HepG2 (cell line): ENCODE measurements around the gene ARHGAP26. TPM values are rescaled to one million over a fixed set of nuclear protein-coding genes. Genes with fewer than 3 reads are reported as not detected.

Source experiments
- ATAC-seq: fragments of 200-7000 bp; cut with Tn5 transposase; 3 replicates; pipeline ENCODE4 v1.9.1; 2020; ENCODE audit warnings: mild to moderate bottlenecking, moderate library complexity
- BruUV-seq: library from RNA; stranded (reverse); fragments of 400-500 nt; replicated peaks from 2 replicates; lab custom pipeline; 2021; lab: Mats Ljungman, UMichigan
- CTCF ChIA-PET: fragments of 300-600 bp; formaldehyde crosslinking; extraction: SDS; loops from one replicate; lab custom pipeline; 2021; ENCODE audit warnings: low total read pairs, inconsistent platforms, low intra/inter-chr PET ratio; lab: Yijun Ruan, JAX
- POLR2A ChIA-PET: fragments of 350-600 bp; sonication (Branson Sonifier 250); formaldehyde crosslinking; loops from one replicate; lab custom pipeline; 2020; ENCODE audit warnings: antibody characterized with exemption, inconsistent platforms; lab: Yijun Ruan, JAX
- DNase-seq: peaks from one replicate; pipeline ENCODE4 v3.0.0-alpha.2; 2015; ENCODE audit warnings: low spot score
- FAIRE-seq: peaks from 3 replicates; lab custom pipeline; 2011; peaks lifted over from hg19 to GRCh38; lab: Jason Lieb, UNC
- H2AFZ ChIP-seq: one replicate; pipeline ENCODE4 v1.6.1; 2011; ENCODE audit warnings: low read length, inconsistent platforms
- H3K27ac ChIP-seq: fragments of 300-600 bp; 3 replicates; pipeline ENCODE4 v1.8.0; 2011; ENCODE audit warnings: mixed run types, mild to moderate bottlenecking, mixed read lengths, low read length, inconsistent platforms; ENCODE audit not compliant: insufficient read depth; ENCODE audit errors: extremely low read length
- H3K27me3 ChIP-seq, 2 experiments: fragments of 200-600 bp in 1 of 2; 2 replicates in 1 of 2; 3 replicates in 1 of 2; pipeline versions ENCODE4 v1.6.0 to v1.8.0; 2011; ENCODE audit warnings: low read length in 2 of 2, mild to moderate bottlenecking in 2 of 2, moderate library complexity in 2 of 2, inconsistent platforms in 1 of 2; ENCODE audit not compliant: insufficient read depth in 2 of 2, control insufficient read depth in 1 of 2
- H3K36me3 ChIP-seq, 2 experiments: fragments of 200-600 bp in 1 of 2; replicated peaks in 1 of 2; 2 replicates in 1 of 2; 3 replicates in 1 of 2; pipeline versions ENCODE4 v1.5.1 to v1.8.0; 2011; ENCODE audit warnings: low read length in 2 of 2, inconsistent platforms in 1 of 2; ENCODE audit not compliant: insufficient read depth in 2 of 2, control insufficient read depth in 1 of 2
- H3K4me1 ChIP-seq: 2 replicates; pipeline ENCODE4 v1.5.1; 2012; ENCODE audit warnings: low read length, inconsistent platforms; ENCODE audit not compliant: insufficient read depth
- H3K4me2 ChIP-seq: 2 replicates; pipeline ENCODE4 v1.6.0; 2011; ENCODE audit warnings: low read depth, low read length, inconsistent platforms
- H3K4me3 ChIP-seq, 3 experiments: fragments of 200-600 bp in 1 of 3; sonication (generic), shearing (Covaris generic) in 1 of 3; replicated peaks in 1 of 3; 2 replicates each; pipeline ENCODE4 v1.5.1; 2011 to 2016; ENCODE audit warnings: low read length in 3 of 3, inconsistent platforms in 2 of 3, low read depth in 2 of 3, mild to moderate bottlenecking in 2 of 3, control low read depth in 1 of 3, mixed read lengths in 1 of 3; ENCODE audit not compliant: insufficient read depth in 1 of 3
- H3K79me2 ChIP-seq: one replicate; pipeline ENCODE4 v1.6.1; 2011; ENCODE audit warnings: low read length, inconsistent platforms; ENCODE audit not compliant: insufficient read depth
- H3K9ac ChIP-seq: 2 replicates; pipeline ENCODE4 v1.6.0; 2011; ENCODE audit warnings: mild to moderate bottlenecking, low read depth, low read length, inconsistent platforms; ENCODE audit not compliant: insufficient read depth
- H3K9me3 ChIP-seq: 2 replicates; pipeline ENCODE4 v1.5.1; 2012; ENCODE audit warnings: mild to moderate bottlenecking, low read length
- H4K20me1 ChIP-seq: 2 replicates; pipeline ENCODE4 v1.6.0; 2011; ENCODE audit warnings: inconsistent platforms, mild to moderate bottlenecking, low read length, moderate library complexity; ENCODE audit not compliant: insufficient read depth
- E2F2 ChIP-seq: sonication (generic); formaldehyde crosslinking; IDR thresholded peaks from 2 replicates; pipeline ENCODE4 v1.4.0; 2020; ENCODE audit warnings: missing genetic modification reagents, borderline replicate concordance
- POGZ ChIP-seq: sonication (generic); formaldehyde crosslinking; IDR thresholded peaks from 2 replicates; pipeline ENCODE4 v1.4.0; 2020; ENCODE audit warnings: mild to moderate bottlenecking, missing genetic modification reagents
- REL ChIP-seq: sonication (generic); formaldehyde crosslinking; conservative IDR thresholded peaks from 2 replicates; pipeline ENCODE4 v1.8.0; 2022; ENCODE audit warnings: mild to moderate bottlenecking, missing genetic modification reagents, moderate library complexity
- SSRP1 ChIP-seq: IDR thresholded peaks from 2 replicates; pipeline ENCODE4 v1.6.1; 2016; ENCODE audit warnings: control low read depth
- ZKSCAN8 ChIP-seq: IDR thresholded peaks from 2 replicates; pipeline ENCODE4 v1.6.1; 2016; ENCODE audit warnings: borderline replicate concordance, missing genetic modification reagents, missing compliant biosample characterization
- ZMAT3 ChIP-seq: sonication (generic); formaldehyde crosslinking; conservative IDR thresholded peaks from 2 replicates; pipeline ENCODE4 v1.7.0; 2021; ENCODE audit warnings: missing genetic modification reagents
- ZNF17 ChIP-seq: sonication (generic); formaldehyde crosslinking; IDR thresholded peaks from 2 replicates; pipeline ENCODE4 v1.5.0; 2020; ENCODE audit warnings: mild to moderate bottlenecking, missing genetic modification reagents
- ZNF567 ChIP-seq: sonication (generic); formaldehyde crosslinking; IDR thresholded peaks from 2 replicates; pipeline ENCODE4 v1.8.1; 2023; ENCODE audit warnings: mild to moderate bottlenecking, missing genetic modification reagents, borderline replicate concordance
- WGBS: methylation state at CpG from one replicate; pipeline ENCODE4 v1.1.6; 2017; ENCODE audit warnings: low lambda C conversion rate; 5-methylcytosine and 5-hydroxymethylcytosine counted together
- in situ Hi-C: cut with HindIII; loops from 2 replicates; pipeline ENCODE4 v1.10.0; 2017; ENCODE audit warnings: low pct_unique_long_range_greater_than_20kb; ENCODE audit not compliant: extremely low pct_ligation_motif_present
- intact Hi-C: fragments of 100-400 bp; cut with micrococcal nuclease; formaldehyde crosslinking; loops from one replicate; pipeline ENCODE4 v1.10.0; 2022; ENCODE audit not compliant: unreplicated experiment
- polyA plus RNA-seq, 8 experiments: library from polyadenylated mRNA; depleted of rRNA in 3 of 8; stranded (reverse) in 7 of 8; unstranded in 1 of 8; fragments of >200 nt; fragmentation: Illumina TruSeq in 4 of 8; extraction: Trizol in 4 of 8; gene quantifications; 2 replicates each; pipeline versions ENCODE4 v1.2.1 to v1.2.3, GENCODE V29; 2011 to 2016; ENCODE audit warnings: low read depth in 4 of 8, missing spikeins in 1 of 8, mixed read lengths in 1 of 8; ENCODE audit not compliant: insufficient read depth in 1 of 8
- total RNA-seq, 5 experiments: library from RNA; depleted of rRNA; stranded (reverse); fragments of >200 nt; fragmentation: Illumina TruSeq; extraction: Trizol; gene quantifications; 2 replicates each; pipeline ENCODE4 v1.2.3, GENCODE V29; 2016; ENCODE audit warnings: low read depth in 1 of 5

The ARHGAP26 gene
- total and polyA plus RNA-seq, 2 of the 13 experiments (the other 11 are each of a cell fraction or from before 2014, with no cell fraction given): 9.6 to 18.2 TPM

DNA sequence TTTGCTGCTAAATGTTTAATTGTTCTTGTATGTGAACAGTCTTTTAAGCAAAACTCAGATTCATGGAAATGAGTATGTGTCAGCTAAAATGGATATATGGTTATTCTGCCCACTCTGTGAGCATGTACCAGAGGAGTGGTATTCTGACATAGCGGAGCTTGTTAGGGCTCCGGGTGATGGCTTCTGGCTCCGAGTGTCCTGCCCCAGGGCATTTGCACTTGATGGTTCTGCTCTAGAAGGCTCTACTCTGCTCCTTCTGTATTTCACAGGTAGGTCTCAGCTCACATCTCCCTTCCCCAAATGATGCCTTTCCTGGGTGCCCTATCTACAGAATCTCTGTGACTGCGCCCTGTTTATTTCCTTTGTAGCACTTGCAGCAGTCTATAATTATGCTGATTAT, 113.3 kb downstream of the ARHGAP26 start:
- 97% methylated on average over 4 of the region's 4 CpGs for WGBS
- no TSS peak for BruUV-seq
- intact Hi-C loops: no loop called here

DNA sequence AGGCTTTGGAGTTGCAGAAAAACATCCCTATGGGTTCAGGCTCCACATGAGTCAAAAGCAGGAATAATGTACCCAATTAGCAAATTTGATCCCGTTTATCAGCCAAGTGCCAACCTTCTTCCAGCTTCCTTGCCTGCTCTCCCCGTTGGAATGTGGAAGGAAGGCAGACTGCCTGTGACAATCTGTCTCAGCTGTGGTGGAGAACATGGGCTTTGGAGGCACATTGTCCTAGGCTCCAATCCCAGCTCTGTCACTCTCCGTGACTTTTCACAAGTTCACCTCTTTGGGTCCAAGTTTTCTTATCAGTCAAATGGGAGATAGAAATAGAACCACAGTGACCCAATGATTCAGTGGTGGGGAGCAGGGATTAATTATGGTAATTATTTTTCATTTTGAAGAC, 113.9 kb downstream of the ARHGAP26 start:
- BruUV-seq: no TSS peak
- H4K20me1 ChIP-seq: no peaks in the 10 kb centered on the region
- ATAC-seq (no peak), FAIRE-seq (no peak), DNase-seq (no peak)
- 0 out of 2 replicates have a peak, but pooled peaks cover 7% of the 10 kb centered on the region for H3K4me1 ChIP-seq
- CTCF ChIA-PET: no interaction called here
- no peak overlapping the region for H3K9ac ChIP-seq
- H3K4me3 ChIP-seq: no peak overlapping the region
- no peaks in the 10 kb centered on the region for H3K27me3 ChIP-seq
- H3K79me2 ChIP-seq: no peaks in the 10 kb centered on the region
- H2AFZ ChIP-seq: no peak overlapping the region
- intact Hi-C loops (no loop called here), in situ Hi-C loops (loop anchor here (5.0 kb wide), 1 partner anchor 137 kb away; no protein-coding TSS in a partner anchor)
- H3K9me3 ChIP-seq: no peaks in the 10 kb centered on the region
- H3K4me2 ChIP-seq: no peak overlapping the region
- peaks cover 5 to 34% of the 10 kb centered on the region in 2 experiments for H3K36me3 ChIP-seq
- POLR2A ChIA-PET: no interaction called here
- no peak overlapping the region for H3K27ac ChIP-seq
- 92% methylated on average over 3 of the region's 3 CpGs for WGBS
- TF ChIP-seq E2F2 (CRISPR knock-in tag): no peak
- TF ChIP-seq POGZ (CRISPR knock-in tag): no peak
- TF ChIP-seq ZNF567: no peak
- no peak for TF ChIP-seq ZNF17 (CRISPR knock-in tag)
- no peak for TF ChIP-seq ZMAT3 (CRISPR knock-in tag)
- TF ChIP-seq REL: no peak
- no peak for TF ChIP-seq ZKSCAN8 (CRISPR knock-in tag)

More for the DNA sequence above, 113.3 kb downstream of the ARHGAP26 start:
- H3K36me3 ChIP-seq: peaks cover 5 to 34% of the 10 kb centered on the region in 2 experiments
- FAIRE-seq (no peak), DNase-seq (no peak), ATAC-seq (no peak)
- no peaks in the 10 kb centered on the region for H3K9me3 ChIP-seq
- H2AFZ ChIP-seq: no peak overlapping the region
- H3K4me3 ChIP-seq: no peak overlapping the region
- no peak overlapping the region for H3K4me2 ChIP-seq
- H3K27ac ChIP-seq: no peak overlapping the region
- POLR2A ChIA-PET: no interaction called here
- no peak for TF ChIP-seq SSRP1 (CRISPR knock-in tag)
- H3K27me3 ChIP-seq: no peaks in the 10 kb centered on the region
- no peaks in the 10 kb centered on the region for H4K20me1 ChIP-seq
- 0 out of 2 replicates have a peak, but pooled peaks cover 7% of the 10 kb centered on the region for H3K4me1 ChIP-seq
- in situ Hi-C loops: loop anchor here (5.0 kb wide), 1 partner anchor 136 kb away; no protein-coding TSS in a partner anchor
- H3K9ac ChIP-seq: no peak overlapping the region
- CTCF ChIA-PET: no interaction called here
- no peaks in the 10 kb centered on the region for H3K79me2 ChIP-seq
